BE2C (cell line): ENCODE data around the gene ANGPTL4.

Experiments
- DNase-seq: peaks from one replicate; pipeline ENCODE4 v3.0.0-alpha.2; 2020
- H3K27me3 ChIP-seq: fragments of 250-450 bp; sonication (Bioruptor Pico); 2 replicates; pipeline ENCODE4 v1.5.1; 2020; ENCODE audit warnings: mild to moderate bottlenecking
- H3K36me3 ChIP-seq: fragments of 250-450 bp; sonication (Bioruptor Pico); 2 replicates; pipeline ENCODE4 v1.5.1; 2020; ENCODE audit warnings: mild to moderate bottlenecking
- H3K4me1 ChIP-seq: fragments of 250-450 bp; sonication (Bioruptor Pico); 2 replicates; pipeline ENCODE4 v1.5.1; 2020
- H3K4me3 ChIP-seq: 2 replicates; pipeline ENCODE4 v1.5.1; 2011; ENCODE audit warnings: low read depth, low read length
- H3K9me3 ChIP-seq: fragments of 250-450 bp; sonication (Bioruptor Pico); 2 replicates; pipeline ENCODE4 v1.5.1; 2020
- TF ChIP-seq, protein P1 (sequence below): IDR thresholded peaks from 2 replicates; pipeline ENCODE4 v1.5.1; 2012; ENCODE audit warnings: mild to moderate bottlenecking, low read depth, low read length

The ANGPTL4 gene

DNA sequence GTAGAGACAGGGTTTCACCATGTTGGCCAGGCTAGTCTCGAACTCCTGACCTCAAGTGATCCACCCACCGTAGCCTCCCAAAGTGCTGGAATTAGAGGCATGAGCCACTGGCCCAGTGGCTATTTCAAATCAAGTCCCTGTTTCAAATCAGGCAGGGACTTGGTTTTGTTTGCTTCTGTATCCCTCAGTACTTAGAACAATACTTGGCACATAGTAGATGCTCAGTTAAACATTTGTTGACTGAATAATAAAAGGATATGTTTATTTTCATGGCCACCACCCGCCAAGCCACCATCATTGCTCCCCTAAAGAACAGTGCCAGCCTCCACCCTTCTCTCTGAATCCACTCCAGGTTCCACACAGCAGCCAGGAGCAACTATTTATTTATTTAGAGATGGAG lies 38.5 kb upstream of the ANGPTL4 start:
- Histone ChIP-seq H3K4me1 (peaks cover 7% of the 10 kb centered on the region; the same call in 1 of the 2 replicates), H3K9me3 (no peaks in the 10 kb centered on the region; the same call in 1 of the 2 replicates), H3K27me3 (peaks cover 19% of the 10 kb centered on the region), H3K36me3 (peaks cover 25% of the 10 kb centered on the region), H3K4me3 (no peak overlapping the region)
- no peak for DNase-seq
- TF ChIP-seq, protein P1, sequence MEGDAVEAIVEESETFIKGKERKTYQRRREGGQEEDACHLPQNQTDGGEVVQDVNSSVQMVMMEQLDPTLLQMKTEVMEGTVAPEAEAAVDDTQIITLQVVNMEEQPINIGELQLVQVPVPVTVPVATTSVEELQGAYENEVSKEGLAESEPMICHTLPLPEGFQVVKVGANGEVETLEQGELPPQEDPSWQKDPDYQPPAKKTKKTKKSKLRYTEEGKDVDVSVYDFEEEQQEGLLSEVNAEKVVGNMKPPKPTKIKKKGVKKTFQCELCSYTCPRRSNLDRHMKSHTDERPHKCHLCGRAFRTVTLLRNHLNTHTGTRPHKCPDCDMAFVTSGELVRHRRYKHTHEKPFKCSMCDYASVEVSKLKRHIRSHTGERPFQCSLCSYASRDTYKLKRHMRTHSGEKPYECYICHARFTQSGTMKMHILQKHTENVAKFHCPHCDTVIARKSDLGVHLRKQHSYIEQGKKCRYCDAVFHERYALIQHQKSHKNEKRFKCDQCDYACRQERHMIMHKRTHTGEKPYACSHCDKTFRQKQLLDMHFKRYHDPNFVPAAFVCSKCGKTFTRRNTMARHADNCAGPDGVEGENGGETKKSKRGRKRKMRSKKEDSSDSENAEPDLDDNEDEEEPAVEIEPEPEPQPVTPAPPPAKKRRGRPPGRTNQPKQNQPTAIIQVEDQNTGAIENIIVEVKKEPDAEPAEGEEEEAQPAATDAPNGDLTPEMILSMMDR = no peak

GRCh38 chr19:8329996-8330395 lies 34.0 kb upstream of the ANGPTL4 start:
- no peak for DNase-seq
- Histone ChIP-seq H3K4me3 (no peak overlapping the region), H3K27me3 (peaks cover 44% of the 10 kb centered on the region), H3K4me1 (no peaks in the 10 kb centered on the region), H3K9me3 (no peaks in the 10 kb centered on the region; the same call in 1 of the 2 replicates), H3K36me3 (no peaks in the 10 kb centered on the region)
- TF ChIP-seq, protein P1 = no peak

DNA sequence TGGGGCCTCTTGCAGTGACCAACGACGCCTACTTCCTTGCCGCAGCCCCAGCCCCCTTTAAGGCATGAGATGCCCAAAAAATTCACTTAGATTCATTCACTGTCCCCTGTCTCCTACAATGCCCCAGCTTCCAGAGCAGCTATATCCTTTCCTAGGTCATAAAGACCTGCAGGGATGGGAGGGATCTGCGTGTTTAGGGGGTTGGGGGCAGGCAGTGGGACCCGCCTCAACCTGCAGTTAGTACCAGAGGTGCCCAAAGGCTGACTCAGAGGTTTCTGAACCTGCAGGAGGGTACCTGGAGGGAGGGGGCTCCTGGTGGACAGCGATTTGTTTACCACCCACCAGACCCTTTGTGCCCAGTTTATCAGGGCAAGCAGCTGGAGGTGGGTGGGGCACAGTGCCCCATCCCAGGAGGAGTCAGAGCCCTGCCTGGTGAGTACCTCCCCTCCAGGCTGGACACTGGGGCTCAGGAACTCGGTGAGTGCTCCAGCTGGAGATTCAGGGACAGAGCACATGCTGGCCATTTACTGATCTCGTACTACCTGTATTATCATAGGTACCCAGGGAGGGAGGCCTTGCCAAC lies 32.6 kb upstream of the ANGPTL4 start:
- peaks cover 5% of the 10 kb centered on the region; the same call in 1 of the 2 replicates for H3K9me3 ChIP-seq
- peaks cover 57% of the 10 kb centered on the region for H3K27me3 ChIP-seq
- TF ChIP-seq, protein P1 = no peak
- no peak overlapping the region for H3K4me3 ChIP-seq
- H3K36me3 ChIP-seq = no peaks in the 10 kb centered on the region
- DNase-seq = no peak
- H3K4me1 ChIP-seq = no peaks in the 10 kb centered on the region

DNA sequence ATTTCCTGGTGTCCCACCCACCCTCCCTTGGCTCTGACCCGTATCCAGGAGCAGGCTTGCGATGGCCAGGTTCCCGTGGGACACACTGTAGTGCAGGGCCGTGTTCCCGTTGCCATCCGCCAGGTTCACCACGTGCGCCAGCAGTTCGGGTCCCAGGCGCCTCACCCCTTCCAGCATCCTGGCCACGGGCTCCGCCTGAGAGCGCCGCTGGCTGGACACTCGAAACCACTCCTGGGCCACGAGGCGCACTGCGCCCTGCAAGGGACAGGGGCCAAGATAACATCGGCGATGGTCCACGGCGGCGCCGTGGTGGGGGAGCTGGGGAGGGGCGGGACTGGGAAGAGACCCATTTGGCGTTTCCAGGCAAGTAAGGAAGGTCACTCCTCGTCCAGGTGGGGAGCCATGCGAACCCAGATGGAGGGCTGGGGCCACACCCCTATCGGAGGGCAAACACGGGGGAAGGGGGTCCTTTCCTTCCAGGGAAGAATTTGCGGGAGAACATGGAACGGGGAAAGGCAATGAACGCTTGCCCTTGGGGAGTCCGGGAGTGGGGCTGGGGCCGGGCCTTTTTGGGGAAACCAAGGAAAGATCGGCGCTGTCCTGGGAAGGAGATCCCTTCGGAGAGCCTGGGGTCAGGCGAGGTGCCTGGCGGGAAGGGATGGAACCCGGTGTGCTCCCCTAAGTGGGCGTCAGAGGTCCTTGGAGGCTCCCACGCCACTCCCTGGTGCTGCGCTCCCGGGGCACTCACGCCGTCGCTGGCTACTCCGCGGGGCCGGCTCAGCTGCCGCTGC lies 30.8 kb upstream of the ANGPTL4 start:
- Histone ChIP-seq H3K9me3 (peaks cover 5% of the 10 kb centered on the region; the same call in 1 of the 2 replicates), H3K4me3 (no peak overlapping the region), H3K36me3 (no peaks in the 10 kb centered on the region), H3K4me1 (no peaks in the 10 kb centered on the region), H3K27me3 (peaks cover 62% of the 10 kb centered on the region)
- DNase-seq = no peak
- TF ChIP-seq, protein P1 = no peak

DNA sequence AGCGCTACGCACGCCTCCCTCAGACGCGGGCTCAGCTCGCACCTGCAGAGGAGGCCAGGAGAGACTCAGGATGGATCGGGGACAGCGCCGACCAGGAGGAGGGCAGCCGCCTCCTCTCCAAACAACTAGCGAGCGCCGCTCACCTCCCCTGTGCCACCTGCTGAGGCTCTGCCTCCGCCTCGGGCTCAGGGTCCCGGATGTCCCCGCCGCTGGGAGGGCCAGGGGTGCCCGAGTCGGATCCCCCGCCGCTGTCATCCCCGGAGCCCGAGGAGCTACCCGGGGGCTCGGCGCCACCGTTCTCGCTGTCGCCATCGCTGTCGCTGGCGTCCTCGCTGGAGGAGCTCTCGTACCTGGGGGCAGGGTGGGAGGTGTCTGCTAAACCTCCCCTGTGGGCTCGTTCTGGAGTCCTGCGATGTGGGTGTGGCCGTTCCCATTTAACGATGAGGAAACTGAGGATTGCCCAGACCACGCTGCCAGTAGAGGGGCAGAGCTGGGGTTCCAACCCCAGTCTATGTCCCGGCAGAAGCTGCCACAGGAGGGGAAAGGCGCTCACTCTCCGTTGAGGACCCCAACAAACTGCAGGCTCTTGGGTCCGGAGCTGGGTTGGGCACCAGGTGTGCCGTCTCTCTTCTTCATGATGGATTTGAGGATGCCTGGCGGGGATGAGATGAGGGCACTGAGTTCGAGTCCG lies 30.0 kb upstream of the ANGPTL4 start:
- Histone ChIP-seq H3K9me3 (0 out of 2 replicates have a peak, but pooled peaks cover 5% of the 10 kb centered on the region), H3K4me3 (no peak overlapping the region), H3K36me3 (no peaks in the 10 kb centered on the region), H3K4me1 (no peaks in the 10 kb centered on the region), H3K27me3 (peaks cover 60% of the 10 kb centered on the region)
- DNase-seq = no peak
- TF ChIP-seq, protein P1 = no peak
